ENCODE results near the gene EPX. TPM values are rescaled to one million over a fixed set of nuclear protein-coding genes. Genes with fewer than 3 reads are reported as not detected.

EPX gene
- total RNA-seq, 1 experiment from 2014 or later: not detected

DNA sequence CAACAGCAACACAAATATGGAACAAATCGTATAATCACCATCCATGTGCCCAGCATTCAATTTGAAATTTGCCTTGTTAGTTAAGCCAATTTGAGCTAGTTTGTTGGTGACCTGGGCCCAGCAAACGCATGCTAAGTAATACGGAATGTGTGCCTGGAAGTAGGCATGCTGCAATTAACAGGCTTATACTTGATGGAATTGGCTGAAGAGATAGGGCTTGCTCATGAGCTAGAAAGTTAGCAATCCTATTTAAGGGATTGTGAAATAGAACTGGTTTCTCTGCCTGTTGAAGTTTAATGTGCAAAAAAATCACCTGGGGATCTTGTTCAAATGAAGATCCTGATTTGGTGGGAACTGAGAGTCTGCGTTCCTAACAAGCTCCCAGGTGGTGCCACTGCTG lies 37.4 kb downstream of the EPX start:
- Histone ChIP-seq H3K79me2 (ENCODE audit: insufficient read depth, low read length) (no peaks in the 10 kb centered on the region), H4K8ac (replicated peaks; ENCODE audit: insufficient read length, low read depth, low read length) (no peak overlapping the region), H4K91ac (ENCODE audit: insufficient read length, low read depth, low read length) (no peak overlapping the region), H3K23ac (ENCODE audit: insufficient read length, low read depth, low read length) (no peak overlapping the region), H3T11ph (ENCODE audit: low read length) (no peak overlapping the region), H3K14ac (ENCODE audit: insufficient read depth, low read length) (no peak overlapping the region), H3K23me2 (ENCODE audit: insufficient read length, low read depth, low read length, poor library complexity, severe bottlenecking) (no peaks in the 10 kb centered on the region), H3K27ac (ENCODE audit: insufficient read length, low read depth, low read length) (no peak overlapping the region), H2BK12ac (ENCODE audit: insufficient read length, low read depth, low read length) (no peak overlapping the region), H3K4me2 (ENCODE audit: insufficient read depth, insufficient read length, low read length) (no peak overlapping the region), H3K4me1 (ENCODE audit: insufficient read depth, low read length) (peaks cover 2% of the 10 kb centered on the region; the same call in 1 of the 2 replicates), H4K20me1 (ENCODE audit: control insufficient read depth, insufficient read depth, insufficient read length) (no peaks in the 10 kb centered on the region), H3K9me3 (ENCODE audit: control insufficient read depth, low read depth, low read length) (no peaks in the 10 kb centered on the region), H3K79me1 (ENCODE audit: insufficient read depth, low read depth, low read length, poor library complexity, severe bottlenecking) (no peaks in the 10 kb centered on the region), H2BK5ac (ENCODE audit: insufficient read length, low read length) (no peak overlapping the region), H3K9ac (ENCODE audit: extremely low read depth, insufficient read length, low read length) (no peak overlapping the region), H3K18ac (ENCODE audit: insufficient read length, low read depth, low read length) (no peak overlapping the region), H3K4ac (ENCODE audit: low read depth, low read length) (no peak overlapping the region), H2AK5ac (ENCODE audit: insufficient read length, low read length) (no peak overlapping the region), H2BK120ac (ENCODE audit: low read depth, low read length, poor library complexity, severe bottlenecking) (no peak overlapping the region), H3K27me3 (ENCODE audit: insufficient read depth, low read length) (no peaks in the 10 kb centered on the region), H3K56ac (ENCODE audit: insufficient read length, low read depth, low read length) (no peak overlapping the region), H2BK15ac (ENCODE audit: low read depth, low read length) (no peak overlapping the region), H4K5ac (ENCODE audit: insufficient read length, low read depth, low read length) (no peak overlapping the region), H2BK20ac (ENCODE audit: low read depth, low read length, poor library complexity, severe bottlenecking) (no peak overlapping the region), H2AFZ (ENCODE audit: low read length) (no peak overlapping the region)
- Mint-ChIP-seq H3K4me3 (no peak overlapping the region), H3K27me3 (ENCODE audit: low read depth) (peaks cover 42% of the 10 kb centered on the region), H3K27ac (no peak overlapping the region), H3K36me3 (ENCODE audit: insufficient read depth in 1 of 3, low read depth in 3 of 3) (no peaks in the 10 kb centered on the region), H3K4me1 (peaks cover 16 to 22% of the 10 kb centered on the region in 2 experiments), H3K9me3 (no peaks in the 10 kb centered on the region)
- DNase-seq: no peak
- TF ChIP-seq, protein P1, sequence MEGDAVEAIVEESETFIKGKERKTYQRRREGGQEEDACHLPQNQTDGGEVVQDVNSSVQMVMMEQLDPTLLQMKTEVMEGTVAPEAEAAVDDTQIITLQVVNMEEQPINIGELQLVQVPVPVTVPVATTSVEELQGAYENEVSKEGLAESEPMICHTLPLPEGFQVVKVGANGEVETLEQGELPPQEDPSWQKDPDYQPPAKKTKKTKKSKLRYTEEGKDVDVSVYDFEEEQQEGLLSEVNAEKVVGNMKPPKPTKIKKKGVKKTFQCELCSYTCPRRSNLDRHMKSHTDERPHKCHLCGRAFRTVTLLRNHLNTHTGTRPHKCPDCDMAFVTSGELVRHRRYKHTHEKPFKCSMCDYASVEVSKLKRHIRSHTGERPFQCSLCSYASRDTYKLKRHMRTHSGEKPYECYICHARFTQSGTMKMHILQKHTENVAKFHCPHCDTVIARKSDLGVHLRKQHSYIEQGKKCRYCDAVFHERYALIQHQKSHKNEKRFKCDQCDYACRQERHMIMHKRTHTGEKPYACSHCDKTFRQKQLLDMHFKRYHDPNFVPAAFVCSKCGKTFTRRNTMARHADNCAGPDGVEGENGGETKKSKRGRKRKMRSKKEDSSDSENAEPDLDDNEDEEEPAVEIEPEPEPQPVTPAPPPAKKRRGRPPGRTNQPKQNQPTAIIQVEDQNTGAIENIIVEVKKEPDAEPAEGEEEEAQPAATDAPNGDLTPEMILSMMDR (conservative IDR thresholded peaks at IDR 0.05): no peak
- no CpG with 5 or more reads among the region's 4 CpGs for WGBS (ENCODE audit: extremely low coverage, insufficient read length, low lambda C conversion rate)

All from H9 (cell line).